ENCODE data around the gene UBE3C.

DNA sequence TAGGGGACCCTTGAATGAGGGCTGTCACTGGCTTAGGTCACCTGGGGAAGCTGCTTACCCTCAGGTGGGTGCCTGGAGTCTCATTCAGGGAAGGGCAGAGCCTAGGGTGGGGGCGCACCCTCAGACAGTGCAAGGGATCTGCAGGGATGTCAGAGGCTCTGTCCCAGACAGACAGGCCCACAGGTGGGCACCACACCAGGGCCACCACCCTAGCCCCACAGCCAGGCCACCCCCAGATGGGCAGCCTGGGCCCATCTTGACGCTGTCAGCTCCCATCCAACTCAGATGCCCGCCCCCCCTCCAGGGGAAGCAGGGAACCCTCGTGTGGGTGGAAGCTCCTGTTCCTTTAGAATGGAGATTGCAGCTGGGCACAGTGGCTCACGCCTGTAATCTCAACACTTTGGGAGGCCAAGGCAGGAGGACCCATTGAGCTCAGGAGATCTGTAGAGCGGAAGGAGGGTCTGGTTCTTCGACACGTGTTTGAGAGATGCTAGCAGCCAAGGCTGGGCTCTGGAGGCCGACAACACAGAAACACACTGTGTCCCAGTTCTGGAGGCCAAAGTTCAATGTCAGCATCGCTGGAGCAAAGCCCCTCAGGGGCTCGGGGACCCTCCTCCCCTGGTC lies 139.6 kb downstream of the UBE3C start:
- TF ChIP-seq, protein P1, sequence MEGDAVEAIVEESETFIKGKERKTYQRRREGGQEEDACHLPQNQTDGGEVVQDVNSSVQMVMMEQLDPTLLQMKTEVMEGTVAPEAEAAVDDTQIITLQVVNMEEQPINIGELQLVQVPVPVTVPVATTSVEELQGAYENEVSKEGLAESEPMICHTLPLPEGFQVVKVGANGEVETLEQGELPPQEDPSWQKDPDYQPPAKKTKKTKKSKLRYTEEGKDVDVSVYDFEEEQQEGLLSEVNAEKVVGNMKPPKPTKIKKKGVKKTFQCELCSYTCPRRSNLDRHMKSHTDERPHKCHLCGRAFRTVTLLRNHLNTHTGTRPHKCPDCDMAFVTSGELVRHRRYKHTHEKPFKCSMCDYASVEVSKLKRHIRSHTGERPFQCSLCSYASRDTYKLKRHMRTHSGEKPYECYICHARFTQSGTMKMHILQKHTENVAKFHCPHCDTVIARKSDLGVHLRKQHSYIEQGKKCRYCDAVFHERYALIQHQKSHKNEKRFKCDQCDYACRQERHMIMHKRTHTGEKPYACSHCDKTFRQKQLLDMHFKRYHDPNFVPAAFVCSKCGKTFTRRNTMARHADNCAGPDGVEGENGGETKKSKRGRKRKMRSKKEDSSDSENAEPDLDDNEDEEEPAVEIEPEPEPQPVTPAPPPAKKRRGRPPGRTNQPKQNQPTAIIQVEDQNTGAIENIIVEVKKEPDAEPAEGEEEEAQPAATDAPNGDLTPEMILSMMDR (IDR thresholded peaks at IDR 0.05; ENCODE audit: low read depth, low read length, poor library complexity, severe bottlenecking) = no peak
- no peak for TF ChIP-seq EZH2phosphoT487 (IDR thresholded peaks at IDR 0.05; ENCODE audit: borderline replicate concordance, low read length)

All from DOHH2 (cell line).